ENCODE results near the gene GRB10. TPM values are rescaled to one million over a fixed set of nuclear protein-coding genes. Genes with fewer than 3 reads are reported as not detected.

The GRB10 gene
- total RNA-seq, 2 donors from 2014 or later = 1.1 to 1.7 TPM

GRCh38 chr7:50681432-50682045, 101.2 kb downstream of the GRB10 start:
- Mint-ChIP-seq H3K27ac (no peak overlapping the region), H3K27me3 (peaks cover 3% of the 10 kb centered on the region), H3K9me3 (no peaks in the 10 kb centered on the region), H3K4me3 (no peak overlapping the region), H3K4me1 (no peaks in the 10 kb centered on the region), H3K36me3 (ENCODE audit: low read depth) (no peaks in the 10 kb centered on the region)
- ATAC-seq (replicated peaks) = no peak

GRCh38 chr7:50679218-50680007, 103.3 kb downstream of the GRB10 start:
- Mint-ChIP-seq H3K4me1 (no peaks in the 10 kb centered on the region), H3K27ac (no peak overlapping the region)
- ATAC-seq (replicated peaks) = peak; percentile 68

GRCh38 chr7:50678586-50678985, 104.1 kb downstream of the GRB10 start:
- Mint-ChIP-seq H3K27me3 (peaks cover 6% of the 10 kb centered on the region), H3K4me3 (no peak overlapping the region), H3K4me1 (no peaks in the 10 kb centered on the region), H3K27ac (no peak overlapping the region), H3K36me3 (ENCODE audit: low read depth) (peaks cover 4% of the 10 kb centered on the region), H3K9me3 (no peaks in the 10 kb centered on the region)
- no peak for ATAC-seq (replicated peaks)

More at GRCh38 chr7:50679218-50680007, 103.3 kb downstream of the GRB10 start:
- no peaks in the 10 kb centered on the region for H3K9me3 Mint-ChIP-seq
- H3K4me3 Mint-ChIP-seq = no peak overlapping the region
- peaks cover 3% of the 10 kb centered on the region for H3K27me3 Mint-ChIP-seq
- H3K36me3 Mint-ChIP-seq (ENCODE audit: low read depth) = no peaks in the 10 kb centered on the region

GRCh38 chr7:50677638-50677996, 105.1 kb downstream of the GRB10 start:
- H3K36me3 Mint-ChIP-seq (ENCODE audit: low read depth) = peaks cover 6% of the 10 kb centered on the region
- ATAC-seq (replicated peaks) = no peak
- no peak overlapping the region for H3K27ac Mint-ChIP-seq
- no peaks in the 10 kb centered on the region for H3K4me1 Mint-ChIP-seq
- H3K9me3 Mint-ChIP-seq = no peaks in the 10 kb centered on the region
- H3K27me3 Mint-ChIP-seq = peaks cover 6% of the 10 kb centered on the region
- no peak overlapping the region for H3K4me3 Mint-ChIP-seq

GRCh38 chr7:50676740-50677637, 105.7 kb downstream of the GRB10 start:
- Mint-ChIP-seq H3K4me1 (no peaks in the 10 kb centered on the region), H3K9me3 (no peaks in the 10 kb centered on the region), H3K36me3 (ENCODE audit: low read depth) (peaks cover 6% of the 10 kb centered on the region), H3K27me3 (peaks cover 6% of the 10 kb centered on the region), H3K4me3 (no peak overlapping the region), H3K27ac (no peak overlapping the region)
- ATAC-seq (replicated peaks) = no peak

GRCh38 chr7:50676079-50676478, 106.6 kb downstream of the GRB10 start:
- H3K4me3 Mint-ChIP-seq = no peak overlapping the region
- no peak overlapping the region for H3K27ac Mint-ChIP-seq
- peaks cover 6% of the 10 kb centered on the region for H3K27me3 Mint-ChIP-seq
- H3K4me1 Mint-ChIP-seq = no peaks in the 10 kb centered on the region
- H3K36me3 Mint-ChIP-seq (ENCODE audit: low read depth) = peaks cover 6% of the 10 kb centered on the region
- ATAC-seq (replicated peaks) = no peak
- H3K9me3 Mint-ChIP-seq = no peaks in the 10 kb centered on the region

GRCh38 chr7:50674896-50675835, 107.5 kb downstream of the GRB10 start:
- Mint-ChIP-seq H3K4me1 (no peaks in the 10 kb centered on the region), H3K9me3 (no peaks in the 10 kb centered on the region), H3K4me3 (no peak overlapping the region), H3K27ac (peak overlapping the region; percentile 25), H3K27me3 (peaks cover 3% of the 10 kb centered on the region), H3K36me3 (ENCODE audit: low read depth) (peaks cover 6% of the 10 kb centered on the region)
- no peak for ATAC-seq (replicated peaks)

GRCh38 chr7:50674299-50674698, 108.4 kb downstream of the GRB10 start:
- Mint-ChIP-seq H3K27me3 (peaks cover 3% of the 10 kb centered on the region), H3K27ac (no peak overlapping the region), H3K4me3 (no peak overlapping the region), H3K4me1 (no peaks in the 10 kb centered on the region), H3K36me3 (ENCODE audit: low read depth) (peaks cover 6% of the 10 kb centered on the region), H3K9me3 (no peaks in the 10 kb centered on the region)
- ATAC-seq (replicated peaks) = no peak

- H3K27me3 Mint-ChIP-seq = peaks cover 3% of the 10 kb centered on the region
- no peak overlapping the region for H3K4me3 Mint-ChIP-seq
These were observed 109.6 kb downstream of the GRB10 start for GRCh38 chr7:50673096-50673495.

GRCh38 chr7:50672045-50672444, 110.7 kb downstream of the GRB10 start:
- no peak overlapping the region for H3K27ac Mint-ChIP-seq
- no peaks in the 10 kb centered on the region for H3K9me3 Mint-ChIP-seq
- H3K4me3 Mint-ChIP-seq = no peak overlapping the region

More at GRCh38 chr7:50673096-50673495, 109.6 kb downstream of the GRB10 start:
- no peak overlapping the region for H3K27ac Mint-ChIP-seq
- H3K36me3 Mint-ChIP-seq (ENCODE audit: low read depth) = peaks cover 6% of the 10 kb centered on the region
- no peak for ATAC-seq (replicated peaks)
- no peaks in the 10 kb centered on the region for H3K9me3 Mint-ChIP-seq
- no peaks in the 10 kb centered on the region for H3K4me1 Mint-ChIP-seq

GRCh38 chr7:50671386-50671785, 111.3 kb downstream of the GRB10 start:
- H3K4me3 Mint-ChIP-seq = no peak overlapping the region
- H3K36me3 Mint-ChIP-seq (ENCODE audit: low read depth) = peaks cover 6% of the 10 kb centered on the region
- no peaks in the 10 kb centered on the region for H3K9me3 Mint-ChIP-seq
- no peak overlapping the region for H3K27ac Mint-ChIP-seq
- H3K27me3 Mint-ChIP-seq = peaks cover 8% of the 10 kb centered on the region
- no peak for ATAC-seq (replicated peaks)
- no peaks in the 10 kb centered on the region for H3K4me1 Mint-ChIP-seq

More at GRCh38 chr7:50672045-50672444, 110.7 kb downstream of the GRB10 start:
- peaks cover 6% of the 10 kb centered on the region for H3K36me3 Mint-ChIP-seq (ENCODE audit: low read depth)
- H3K27me3 Mint-ChIP-seq = peaks cover 7% of the 10 kb centered on the region
- H3K4me1 Mint-ChIP-seq = no peaks in the 10 kb centered on the region
- ATAC-seq (replicated peaks) = no peak

- H3K9me3 Mint-ChIP-seq = no peaks in the 10 kb centered on the region
- H3K4me1 Mint-ChIP-seq = no peaks in the 10 kb centered on the region
- H3K27me3 Mint-ChIP-seq = peaks cover 8% of the 10 kb centered on the region
- H3K36me3 Mint-ChIP-seq (ENCODE audit: low read depth) = peaks cover 6% of the 10 kb centered on the region
- no peak overlapping the region for H3K4me3 Mint-ChIP-seq
- no peak overlapping the region for H3K27ac Mint-ChIP-seq
- ATAC-seq (replicated peaks) = no peak
These were observed 112.8 kb downstream of the GRB10 start for GRCh38 chr7:50669890-50670289.

- H3K27ac Mint-ChIP-seq = no peak overlapping the region
- H3K4me1 Mint-ChIP-seq = peaks cover 8% of the 10 kb centered on the region
- H3K27me3 Mint-ChIP-seq = peaks cover 5% of the 10 kb centered on the region
- no peaks in the 10 kb centered on the region for H3K9me3 Mint-ChIP-seq
- no peaks in the 10 kb centered on the region for H3K36me3 Mint-ChIP-seq (ENCODE audit: low read depth)
- no peak overlapping the region for H3K4me3 Mint-ChIP-seq
- ATAC-seq (replicated peaks) = no peak
These were observed 114.9 kb downstream of the GRB10 start for GRCh38 chr7:50667789-50668226.
